Measurements from ENCODE around the gene CERS2. TPM values are rescaled to one million over a fixed set of nuclear protein-coding genes. Genes with fewer than 3 reads are reported as not detected.

The CERS2 gene
- total and polyA plus RNA-seq, 2 of the 13 experiments (the other 11 are each of a cell fraction or from before 2014, with no cell fraction given) = 269 to 298 TPM

GRCh38 chr1:150981177-150981804, 6.7 kb upstream of the CERS2 start (continued):
- TF ChIP-seq ZBTB46 (CRISPR knock-in tag; IDR thresholded peaks at IDR 0.05; ENCODE audit: borderline replicate concordance) = no peak
- TF ChIP-seq, protein P1, sequence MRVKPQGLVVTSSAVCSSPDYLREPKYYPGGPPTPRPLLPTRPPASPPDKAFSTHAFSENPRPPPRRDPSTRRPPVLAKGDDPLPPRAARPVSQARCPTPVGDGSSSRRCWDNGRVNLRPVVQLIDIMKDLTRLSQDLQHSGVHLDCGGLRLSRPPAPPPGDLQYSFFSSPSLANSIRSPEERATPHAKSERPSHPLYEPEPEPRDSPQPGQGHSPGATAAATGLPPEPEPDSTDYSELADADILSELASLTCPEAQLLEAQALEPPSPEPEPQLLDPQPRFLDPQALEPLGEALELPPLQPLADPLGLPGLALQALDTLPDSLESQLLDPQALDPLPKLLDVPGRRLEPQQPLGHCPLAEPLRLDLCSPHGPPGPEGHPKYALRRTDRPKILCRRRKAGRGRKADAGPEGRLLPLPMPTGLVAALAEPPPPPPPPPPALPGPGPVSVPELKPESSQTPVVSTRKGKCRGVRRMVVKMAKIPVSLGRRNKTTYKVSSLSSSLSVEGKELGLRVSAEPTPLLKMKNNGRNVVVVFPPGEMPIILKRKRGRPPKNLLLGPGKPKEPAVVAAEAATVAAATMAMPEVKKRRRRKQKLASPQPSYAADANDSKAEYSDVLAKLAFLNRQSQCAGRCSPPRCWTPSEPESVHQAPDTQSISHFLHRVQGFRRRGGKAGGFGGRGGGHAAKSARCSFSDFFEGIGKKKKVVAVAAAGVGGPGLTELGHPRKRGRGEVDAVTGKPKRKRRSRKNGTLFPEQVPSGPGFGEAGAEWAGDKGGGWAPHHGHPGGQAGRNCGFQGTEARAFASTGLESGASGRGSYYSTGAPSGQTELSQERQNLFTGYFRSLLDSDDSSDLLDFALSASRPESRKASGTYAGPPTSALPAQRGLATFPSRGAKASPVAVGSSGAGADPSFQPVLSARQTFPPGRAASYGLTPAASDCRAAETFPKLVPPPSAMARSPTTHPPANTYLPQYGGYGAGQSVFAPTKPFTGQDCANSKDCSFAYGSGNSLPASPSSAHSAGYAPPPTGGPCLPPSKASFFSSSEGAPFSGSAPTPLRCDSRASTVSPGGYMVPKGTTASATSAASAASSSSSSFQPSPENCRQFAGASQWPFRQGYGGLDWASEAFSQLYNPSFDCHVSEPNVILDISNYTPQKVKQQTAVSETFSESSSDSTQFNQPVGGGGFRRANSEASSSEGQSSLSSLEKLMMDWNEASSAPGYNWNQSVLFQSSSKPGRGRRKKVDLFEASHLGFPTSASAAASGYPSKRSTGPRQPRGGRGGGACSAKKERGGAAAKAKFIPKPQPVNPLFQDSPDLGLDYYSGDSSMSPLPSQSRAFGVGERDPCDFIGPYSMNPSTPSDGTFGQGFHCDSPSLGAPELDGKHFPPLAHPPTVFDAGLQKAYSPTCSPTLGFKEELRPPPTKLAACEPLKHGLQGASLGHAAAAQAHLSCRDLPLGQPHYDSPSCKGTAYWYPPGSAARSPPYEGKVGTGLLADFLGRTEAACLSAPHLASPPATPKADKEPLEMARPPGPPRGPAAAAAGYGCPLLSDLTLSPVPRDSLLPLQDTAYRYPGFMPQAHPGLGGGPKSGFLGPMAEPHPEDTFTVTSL (CRISPR knock-in tag; IDR thresholded peaks at IDR 0.05; ENCODE audit: borderline replicate concordance) = no peak
- TF ChIP-seq ZNF512B (CRISPR knock-in tag; IDR thresholded peaks at IDR 0.05; ENCODE audit: borderline replicate concordance) = no peak
- no peak for TF ChIP-seq ZNF788 (CRISPR knock-in tag; IDR thresholded peaks at IDR 0.05; ENCODE audit: borderline replicate concordance)
- no peak for TF ChIP-seq ZNF776 (CRISPR knock-in tag; IDR thresholded peaks at IDR 0.05)
- TF ChIP-seq, protein P2, sequence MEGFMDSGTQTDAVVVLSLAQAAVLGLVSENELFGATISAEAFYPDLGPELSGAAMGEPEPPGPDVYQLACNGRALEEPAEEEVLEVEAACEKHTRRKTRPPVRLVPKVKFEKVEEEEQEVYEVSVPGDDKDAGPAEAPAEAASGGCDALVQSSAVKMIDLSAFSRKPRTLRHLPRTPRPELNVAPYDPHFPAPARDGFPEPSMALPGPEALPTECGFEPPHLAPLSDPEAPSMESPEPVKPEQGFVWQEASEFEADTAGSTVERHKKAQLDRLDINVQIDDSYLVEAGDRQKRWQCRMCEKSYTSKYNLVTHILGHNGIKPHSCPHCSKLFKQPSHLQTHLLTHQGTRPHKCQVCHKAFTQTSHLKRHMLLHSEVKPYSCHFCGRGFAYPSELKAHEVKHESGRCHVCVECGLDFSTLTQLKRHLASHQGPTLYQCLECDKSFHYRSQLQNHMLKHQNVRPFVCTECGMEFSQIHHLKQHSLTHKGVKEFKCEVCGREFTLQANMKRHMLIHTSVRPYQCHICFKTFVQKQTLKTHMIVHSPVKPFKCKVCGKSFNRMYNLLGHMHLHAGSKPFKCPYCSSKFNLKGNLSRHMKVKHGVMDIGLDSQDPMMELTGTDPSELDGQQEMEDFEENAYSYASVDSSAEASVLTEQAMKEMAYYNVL (CRISPR knock-in tag; IDR thresholded peaks at IDR 0.05; ENCODE audit: borderline replicate concordance) = no peak
- no peak for TF ChIP-seq STAT5B (CRISPR knock-in tag; IDR thresholded peaks at IDR 0.05)
- TF ChIP-seq ZNF816 (CRISPR knock-in tag; IDR thresholded peaks at IDR 0.05; ENCODE audit: borderline replicate concordance) = no peak
- TF ChIP-seq CBFB (CRISPR knock-in tag; IDR thresholded peaks at IDR 0.05) = 0 out of 2 replicates have a peak, but pooled peaks have one; percentile 39
- no peak for TF ChIP-seq TRIM22 (IDR thresholded peaks at IDR 0.05)
- no peak for TF ChIP-seq ZSCAN22 (CRISPR knock-in tag; IDR thresholded peaks at IDR 0.05)
- no peak; the same call in 1 of the 2 replicates for TF ChIP-seq THAP11 (CRISPR knock-in tag; IDR thresholded peaks at IDR 0.05)
- TF ChIP-seq RXRB (CRISPR knock-in tag; IDR thresholded peaks at IDR 0.05; ENCODE audit: borderline replicate concordance) = peak; percentile 20; the same call in 1 of the 2 replicates
- no peak for TF ChIP-seq ZFAT (CRISPR knock-in tag; conservative IDR thresholded peaks at IDR 0.05)
- TF ChIP-seq DPF2 (CRISPR knock-in tag; IDR thresholded peaks at IDR 0.05; ENCODE audit: borderline replicate concordance, low read depth) = peak; percentile 41; the same call in 1 of the 2 replicates
